Cerebellar nuclear complex (tissue), 1 donor: Measurements from ENCODE around the gene HOXA9.

Experiments used
- DNase-seq, 2 experiments: peaks; one replicate each; lab custom pipeline; 2025; lab: John Stamatoyannopoulos, UW

HOXA9 gene

DNA sequence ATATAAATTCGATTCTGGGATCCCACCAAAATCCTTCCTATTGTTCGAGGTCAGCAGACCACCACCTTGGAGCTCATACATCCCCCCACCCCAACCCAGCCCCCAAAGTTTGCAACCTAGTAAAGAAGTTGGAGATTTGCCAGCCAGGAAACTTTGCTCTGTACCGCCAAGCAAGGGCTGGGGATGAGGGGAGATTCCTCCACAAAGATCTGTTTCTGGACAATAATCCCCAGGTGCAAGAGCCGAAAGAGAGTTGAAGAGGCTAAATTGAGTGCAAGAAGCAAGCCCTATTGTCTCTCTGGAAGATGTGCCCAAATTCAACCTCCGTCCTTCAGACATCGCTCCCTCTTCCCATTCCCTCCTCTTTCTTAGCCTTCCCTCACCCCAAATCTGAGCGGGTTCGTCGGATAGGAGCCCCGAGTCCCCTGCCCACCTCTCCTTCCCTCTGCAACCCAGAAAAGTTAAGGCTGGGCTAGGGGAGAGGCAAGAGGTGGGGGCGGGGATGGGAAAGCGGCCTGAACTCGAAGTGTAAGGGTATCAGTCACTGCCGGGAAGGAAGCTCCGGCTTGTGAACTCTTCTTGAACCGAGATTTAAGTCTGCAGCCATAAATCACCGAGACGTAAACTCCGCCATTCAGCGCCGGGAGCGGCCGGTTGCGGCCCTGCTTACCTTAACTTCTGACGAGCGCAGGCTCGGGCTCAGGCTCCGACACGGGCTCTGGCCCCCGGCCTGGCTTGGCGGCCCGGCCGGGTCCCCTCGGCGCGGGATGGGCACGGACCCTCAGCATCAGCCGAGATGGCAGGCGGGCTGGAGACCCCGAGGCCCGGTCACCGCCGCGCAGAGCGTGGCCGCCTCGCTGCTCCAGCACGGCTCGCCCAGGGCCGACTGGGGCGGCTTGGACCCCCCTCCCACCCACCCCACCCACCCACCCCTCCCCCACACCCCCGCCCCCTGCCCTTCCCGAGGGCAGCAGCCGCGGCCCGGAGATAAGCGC lies 52.1 kb downstream of the HOXA9 start:
- no peak for DNase-seq
